Keratinocyte (primary cell): ENCODE results near the gene TRPC3. TPM values are rescaled to one million over a fixed set of nuclear protein-coding genes. Genes with fewer than 3 reads are reported as not detected.

Source experiments
- DNase-seq: peaks from one replicate; pipeline ENCODE4 v3.0.0-alpha.2; 2011; ENCODE audit warnings: low read depth, missing footprints, low spot score
- FAIRE-seq: peaks from 2 replicates; lab custom pipeline; 2011; peaks lifted over from hg19 to GRCh38; lab: Jason Lieb, UNC
- H2AFZ ChIP-seq: 2 replicates; pipeline ENCODE4 v1.6.0; 2012; ENCODE audit warnings: low read length, control low read depth, inconsistent platforms; ENCODE audit not compliant: control insufficient read depth
- H3K27ac ChIP-seq: 2 replicates; pipeline ENCODE4 v1.5.1; 2011; ENCODE audit warnings: low read length; ENCODE audit not compliant: control insufficient read depth, insufficient read depth
- H3K27me3 ChIP-seq: 3 replicates; pipeline ENCODE4 v1.6.0; 2011; ENCODE audit warnings: low read length; ENCODE audit not compliant: control insufficient read depth, insufficient read depth; ENCODE audit errors: extremely low read depth
- H3K36me3 ChIP-seq, 2 experiments: 2 replicates in 1 of 2; 3 replicates in 1 of 2; pipeline ENCODE4 v1.5.1; 2011; ENCODE audit warnings: low read length in 2 of 2, mild to moderate bottlenecking in 1 of 2; ENCODE audit not compliant: control insufficient read depth in 2 of 2, insufficient read depth in 2 of 2; ENCODE audit errors: extremely low read depth in 1 of 2
- H3K4me1 ChIP-seq: 3 replicates; pipeline ENCODE4 v1.5.1; 2011; ENCODE audit warnings: low read length; ENCODE audit not compliant: control insufficient read depth, insufficient read depth; ENCODE audit errors: extremely low read depth
- H3K4me2 ChIP-seq: 3 replicates; pipeline ENCODE4 v1.6.0; 2011; ENCODE audit warnings: low read depth, low read length; ENCODE audit not compliant: control insufficient read depth, insufficient read depth; ENCODE audit errors: extremely low read depth
- H3K4me3 ChIP-seq, 3 experiments: fragments of 200-600 bp in 1 of 3; sonication (generic) in 1 of 3; 2 replicates in 2 of 3; 3 replicates in 1 of 3; pipeline ENCODE4 v1.5.1; 2011 to 2016; ENCODE audit warnings: low read length in 3 of 3, mild to moderate bottlenecking in 3 of 3, control low read depth in 2 of 3, inconsistent platforms in 1 of 3, low read depth in 1 of 3, mixed read lengths in 1 of 3, mixed run types in 1 of 3, moderate library complexity in 1 of 3; ENCODE audit not compliant: control insufficient read depth in 2 of 3, insufficient read depth in 2 of 3; ENCODE audit errors: extremely low read depth in 1 of 3
- H3K79me2 ChIP-seq: 2 replicates; pipeline ENCODE4 v1.6.0; 2012; ENCODE audit warnings: low read length; ENCODE audit not compliant: control insufficient read depth, insufficient read depth
- H3K9ac ChIP-seq: 3 replicates; pipeline ENCODE4 v1.6.0; 2011; ENCODE audit warnings: low read length; ENCODE audit not compliant: control insufficient read depth, insufficient read depth; ENCODE audit errors: extremely low read depth
- H3K9me1 ChIP-seq: 3 replicates; pipeline ENCODE4 v1.6.0; 2011; ENCODE audit warnings: low read length; ENCODE audit not compliant: control insufficient read depth, insufficient read depth; ENCODE audit errors: extremely low read depth
- H3K9me3 ChIP-seq: 2 replicates; pipeline ENCODE4 v1.5.1; 2012; ENCODE audit warnings: low read depth, low read length; ENCODE audit not compliant: control insufficient read depth
- H4K20me1 ChIP-seq: 3 replicates; pipeline ENCODE4 v1.6.0; 2011; ENCODE audit warnings: low read length; ENCODE audit not compliant: control insufficient read depth, insufficient read depth; ENCODE audit errors: extremely low read depth
- EZH2 ChIP-seq: IDR thresholded peaks from one replicate; pipeline ENCODE4 v1.6.1; 2012; ENCODE audit warnings: inconsistent platforms, mild to moderate bottlenecking, low read length, moderate library complexity
- dilution Hi-C: fragments of 300-500 bp; cut with MboI; formaldehyde crosslinking; loops from one replicate; pipeline ENCODE4 v1.7.0; 2020; ENCODE audit warnings: low sequenced_read_pairs; ENCODE audit not compliant: extremely low pct_ligation_motif_present
- polyA plus RNA-seq, 5 experiments: library from polyadenylated mRNA; depleted of rRNA in 3 of 5; stranded (reverse) in 3 of 5; stranded (forward) in 1 of 5; unstranded in 1 of 5; fragments of >200 nt; gene quantifications; 1 replicate in 1 of 5; 2 replicates in 3 of 5; 3 replicates in 1 of 5; pipeline versions ENCODE4 v1.2.1 to v1.2.3, GENCODE V29; 2011 to 2012; ENCODE audit warnings: missing spikeins in 2 of 5, low read depth in 1 of 5, low replicate concordance in 1 of 5
- TF ChIP-seq, protein P1 (sequence below), 3 experiments: IDR thresholded peaks in 1 of 3; conservative IDR thresholded peaks in 1 of 3; optimal IDR thresholded peaks in 1 of 3; 2 replicates in 2 of 3; 3 replicates in 1 of 3; pipeline versions ENCODE3 to v1.5.1; 2011; ENCODE audit warnings: low read length in 3 of 3, mild to moderate bottlenecking in 3 of 3, moderate library complexity in 2 of 3, control low read depth in 1 of 3, inconsistent platforms in 1 of 3; ENCODE audit not compliant: insufficient read depth in 2 of 3; ENCODE audit errors: extremely low read depth in 1 of 3

TRPC3 gene
- polyA plus RNA-seq, 1 donor (not counting 4 experiments of a cell fraction or from before 2014, with no cell fraction given) = not detected

DNA sequence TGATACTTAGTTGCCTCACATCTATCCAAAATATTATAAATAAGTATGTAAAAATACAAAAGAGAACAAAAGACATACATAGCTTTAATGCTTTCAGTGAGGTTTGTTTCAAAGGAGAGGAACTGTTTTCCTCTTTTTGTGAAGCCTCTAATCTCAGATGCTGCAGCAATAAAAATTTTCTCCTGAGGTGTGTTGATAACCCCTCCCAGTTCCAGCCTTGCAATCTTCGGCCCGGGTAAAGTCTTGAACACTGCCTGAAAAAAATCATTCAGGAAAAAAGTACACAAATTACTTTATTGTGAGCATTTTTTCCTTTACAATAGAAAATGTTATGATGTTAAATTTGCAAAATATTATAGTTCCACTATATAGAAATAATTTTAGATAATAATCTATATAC is 90.4 kb downstream of the TRPC3 start:
- H2AFZ ChIP-seq = no peak overlapping the region

DNA sequence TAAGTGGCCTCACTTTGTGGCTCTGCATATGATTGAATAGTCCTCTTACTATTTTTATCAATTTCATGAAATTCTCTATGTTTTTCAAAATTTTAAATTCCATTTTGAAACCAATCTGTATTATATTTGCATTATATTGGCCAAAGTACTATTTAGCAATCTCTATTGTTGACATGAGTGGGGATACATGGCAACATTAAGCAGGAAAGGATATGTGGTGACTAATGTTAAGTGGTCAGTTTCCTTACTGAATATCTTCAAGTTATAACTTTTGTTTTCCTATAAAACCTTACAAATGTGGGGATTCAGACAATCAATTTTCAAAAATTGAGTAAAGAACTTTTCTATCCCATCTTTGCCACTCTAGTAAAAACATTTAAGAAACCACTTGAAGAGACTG is 91.7 kb downstream of the TRPC3 start:
- no peaks in the 10 kb centered on the region for H3K4me1 ChIP-seq
- TF ChIP-seq, protein P1, sequence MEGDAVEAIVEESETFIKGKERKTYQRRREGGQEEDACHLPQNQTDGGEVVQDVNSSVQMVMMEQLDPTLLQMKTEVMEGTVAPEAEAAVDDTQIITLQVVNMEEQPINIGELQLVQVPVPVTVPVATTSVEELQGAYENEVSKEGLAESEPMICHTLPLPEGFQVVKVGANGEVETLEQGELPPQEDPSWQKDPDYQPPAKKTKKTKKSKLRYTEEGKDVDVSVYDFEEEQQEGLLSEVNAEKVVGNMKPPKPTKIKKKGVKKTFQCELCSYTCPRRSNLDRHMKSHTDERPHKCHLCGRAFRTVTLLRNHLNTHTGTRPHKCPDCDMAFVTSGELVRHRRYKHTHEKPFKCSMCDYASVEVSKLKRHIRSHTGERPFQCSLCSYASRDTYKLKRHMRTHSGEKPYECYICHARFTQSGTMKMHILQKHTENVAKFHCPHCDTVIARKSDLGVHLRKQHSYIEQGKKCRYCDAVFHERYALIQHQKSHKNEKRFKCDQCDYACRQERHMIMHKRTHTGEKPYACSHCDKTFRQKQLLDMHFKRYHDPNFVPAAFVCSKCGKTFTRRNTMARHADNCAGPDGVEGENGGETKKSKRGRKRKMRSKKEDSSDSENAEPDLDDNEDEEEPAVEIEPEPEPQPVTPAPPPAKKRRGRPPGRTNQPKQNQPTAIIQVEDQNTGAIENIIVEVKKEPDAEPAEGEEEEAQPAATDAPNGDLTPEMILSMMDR (optimal IDR thresholded peaks at IDR 0.05 in 1 of 3, IDR thresholded peaks at IDR 0.05 in 1 of 3, conservative IDR thresholded peaks at IDR 0.05 in 1 of 3; ENCODE audit: extremely low read depth in 1 of 3, insufficient read depth in 2 of 3, low read length in 3 of 3) = no peak
- TF ChIP-seq EZH2 = no peak
- H4K20me1 ChIP-seq = no peaks in the 10 kb centered on the region
- peaks cover 4 to 6% of the 10 kb centered on the region in 2 experiments for H3K36me3 ChIP-seq
- H3K9me1 ChIP-seq = no peaks in the 10 kb centered on the region
- no peak overlapping the region for H3K9ac ChIP-seq
- no peak overlapping the region for H2AFZ ChIP-seq
- no peaks in the 10 kb centered on the region for H3K27me3 ChIP-seq
- no peak overlapping the region for H3K4me2 ChIP-seq
- H3K4me3 ChIP-seq = no peak overlapping the region
- no peak for DNase-seq
- no peaks in the 10 kb centered on the region for H3K9me3 ChIP-seq
- no peak for FAIRE-seq
- no peak overlapping the region for H3K27ac ChIP-seq
- dilution Hi-C loops = no loop called here
- no peaks in the 10 kb centered on the region for H3K79me2 ChIP-seq

More for the DNA sequence above, 90.4 kb downstream of the TRPC3 start:
- FAIRE-seq = no peak
- Histone ChIP-seq H3K4me3 (no peak overlapping the region), H4K20me1 (no peaks in the 10 kb centered on the region), H3K27ac (no peak overlapping the region), H3K79me2 (no peaks in the 10 kb centered on the region), H3K36me3 (peaks cover 3 to 6% of the 10 kb centered on the region in 2 experiments), H3K4me2 (no peak overlapping the region), H3K9ac (no peak overlapping the region), H3K9me3 (no peaks in the 10 kb centered on the region), H3K9me1 (no peaks in the 10 kb centered on the region), H3K27me3 (no peaks in the 10 kb centered on the region), H3K4me1 (no peaks in the 10 kb centered on the region)
- dilution Hi-C loops = no loop called here
- no peak for TF ChIP-seq EZH2
- no peak for DNase-seq

DNA sequence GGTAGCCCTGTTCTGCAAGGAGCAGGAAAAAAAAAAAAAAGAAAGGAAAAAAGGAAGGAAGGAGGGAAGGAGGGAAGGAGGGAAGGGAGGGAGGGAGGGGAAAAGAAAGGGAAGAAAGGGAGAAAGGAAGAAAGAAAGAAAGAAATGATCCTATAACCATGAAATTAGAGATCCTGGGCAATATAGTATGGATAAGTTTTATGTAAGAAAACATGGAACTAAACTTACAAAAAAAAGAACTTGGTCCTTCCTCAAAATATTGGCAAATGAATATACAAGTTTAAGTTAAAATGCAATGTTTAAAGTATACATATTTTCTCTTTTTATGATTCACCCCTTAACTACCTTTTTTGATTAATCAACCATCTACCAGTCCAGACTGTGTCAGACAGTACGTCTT is 100.5 kb downstream of the TRPC3 start:
- Histone ChIP-seq H3K27ac (no peak overlapping the region), H3K9me3 (no peaks in the 10 kb centered on the region), H3K27me3 (no peaks in the 10 kb centered on the region), H2AFZ (no peak overlapping the region), H3K9ac (no peak overlapping the region), H3K4me1 (no peaks in the 10 kb centered on the region), H3K36me3 (peaks cover 3 to 4% of the 10 kb centered on the region in 2 experiments), H3K4me2 (no peak overlapping the region), H3K4me3 (no peak overlapping the region), H4K20me1 (no peaks in the 10 kb centered on the region), H3K79me2 (no peaks in the 10 kb centered on the region), H3K9me1 (no peaks in the 10 kb centered on the region)
- DNase-seq = no peak
- no peak for FAIRE-seq
- TF ChIP-seq EZH2 = no peak
- TF ChIP-seq, protein P1 (optimal IDR thresholded peaks at IDR 0.05 in 1 of 3, IDR thresholded peaks at IDR 0.05 in 1 of 3, conservative IDR thresholded peaks at IDR 0.05 in 1 of 3; ENCODE audit: extremely low read depth in 1 of 3, insufficient read depth in 2 of 3, low read length in 3 of 3) = no peak
- dilution Hi-C loops = no loop called here
